Activated CD8-positive, alpha-beta memory T cell treated with anti-CD3 and anti-CD28 coated beads for 48 hours (primary cell): ENCODE results near the gene DRAM2.
"Not testable (repeated sequence)": the region's sequence is repeated elsewhere in the genome, so short reads cannot be mapped to it uniquely, and the experiment has no call there.

Experiments used
- DNase-seq, 3 experiments: peaks; one replicate each; pipeline ENCODE4 v3.0.0-alpha.2; 2020; ENCODE audit warnings: low read depth in 2 of 3, low spot score in 2 of 3

Gene DRAM2

GRCh38 chr1:111145542-111145941 lies 5.6 kb upstream of the DRAM2 start:
- no peak for DNase-seq

DNA sequence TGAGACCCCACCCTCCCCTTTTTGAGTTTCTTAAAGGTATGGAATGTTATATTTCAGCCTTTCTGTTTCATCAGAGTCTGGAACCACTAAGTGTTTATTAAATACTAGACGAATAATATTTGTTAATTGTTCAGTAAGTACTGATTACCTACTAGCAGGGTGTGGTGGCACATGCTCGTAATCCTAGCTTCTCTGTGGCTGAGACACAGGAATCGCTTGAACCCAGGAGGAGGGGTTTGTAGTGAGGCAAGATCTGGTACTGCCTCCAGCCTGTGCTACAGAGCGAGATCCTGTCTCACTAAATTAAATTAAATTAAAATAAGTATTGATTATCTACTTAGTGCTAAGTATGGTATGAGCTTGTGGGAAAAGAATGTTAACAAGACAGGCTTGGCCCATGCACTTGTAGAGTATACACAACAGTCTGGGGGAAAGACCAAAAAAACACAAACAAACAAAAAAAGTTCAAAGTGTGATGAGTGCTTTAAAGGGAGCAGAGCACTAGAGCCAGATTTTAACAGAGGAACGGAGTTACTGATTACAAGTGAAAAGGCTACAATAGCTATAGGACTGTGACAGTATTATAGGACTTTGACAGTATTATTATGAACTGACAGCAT lies 2.6 kb upstream of the DRAM2 start:
- no peak for DNase-seq

DNA sequence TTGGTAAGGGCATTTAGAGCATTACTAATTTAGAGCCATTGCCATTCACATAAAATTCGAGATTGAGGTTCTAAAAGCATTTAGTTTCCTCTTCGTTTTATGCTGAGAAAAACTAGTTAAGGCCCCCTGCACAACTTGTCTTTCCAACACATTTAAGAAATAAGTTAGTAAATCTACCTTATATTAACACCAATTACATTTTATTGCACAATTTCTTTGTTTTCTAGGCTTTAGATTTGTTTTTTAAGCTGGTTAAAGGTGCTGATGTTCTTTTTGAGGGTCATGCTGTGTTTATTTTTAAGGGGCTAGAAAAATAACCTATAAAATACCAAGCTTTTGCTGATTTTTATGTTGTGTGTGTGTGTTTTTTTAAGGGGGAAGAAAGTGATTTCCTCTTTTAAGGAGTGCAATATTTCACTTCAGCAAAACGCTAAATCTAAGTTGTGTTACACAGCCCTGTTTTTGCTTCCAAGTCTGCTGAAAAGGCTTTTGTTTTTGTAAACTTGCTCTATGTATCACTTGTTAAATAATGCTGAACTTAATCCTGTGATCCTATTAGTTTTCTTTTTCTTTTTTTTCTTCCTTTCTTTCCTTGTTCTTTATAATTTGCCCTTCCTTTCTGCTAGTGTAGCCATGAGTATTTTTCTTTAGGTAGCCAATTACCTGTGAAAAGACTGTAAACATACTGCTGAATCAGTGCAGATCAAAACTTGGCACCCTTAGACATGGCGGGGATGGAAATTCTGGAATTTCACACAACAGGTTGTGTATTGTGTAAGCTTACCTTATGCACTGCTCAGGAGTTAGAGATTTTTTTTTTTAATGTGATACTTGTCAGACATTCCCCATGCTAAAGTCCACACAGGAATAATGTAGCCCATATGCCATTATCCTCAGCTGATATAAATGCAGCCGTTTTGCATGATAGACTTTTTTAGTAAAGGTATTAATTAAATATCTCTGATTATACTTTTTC lies 1.6 kb upstream of the DRAM2 start:
- no peak for DNase-seq

GRCh38 chr1:111140680-111140967 lies 731 bp upstream of the DRAM2 start:
- DNase-seq, result no peak

GRCh38 chr1:111139324-111139955 lies 453 bp downstream of the DRAM2 start:
- DNase-seq, result peak in 1 of 3 experiments; percentile 2

GRCh38 chr1:111133866-111134265 lies 6.0 kb downstream of the DRAM2 start:
- DNase-seq, result no peak

DNA sequence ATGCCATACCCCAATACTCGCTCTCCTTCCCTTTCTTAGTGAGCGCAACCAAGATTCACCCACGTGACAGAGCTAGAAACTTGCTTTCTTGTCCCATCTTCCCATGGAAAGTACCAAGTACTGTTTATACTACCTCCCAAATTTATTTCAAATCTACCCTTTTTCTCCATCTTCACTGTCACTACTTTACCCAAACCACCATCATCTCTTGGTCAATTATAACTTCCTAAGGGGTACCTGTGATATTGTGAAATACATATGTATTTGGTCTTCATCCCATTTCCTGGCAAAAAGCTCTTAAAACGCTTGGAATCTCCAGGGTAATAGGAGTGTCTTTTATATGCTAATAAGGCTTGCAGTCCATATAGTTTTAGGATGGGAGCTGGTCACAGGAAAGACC lies 8.2 kb downstream of the DRAM2 start:
- no peak for DNase-seq

GRCh38 chr1:111129376-111129775 lies 10.5 kb downstream of the DRAM2 start:
- no peak for DNase-seq

- no peak for DNase-seq
These were observed 11.8 kb downstream of the DRAM2 start for GRCh38 chr1:111127923-111128643.

DNA sequence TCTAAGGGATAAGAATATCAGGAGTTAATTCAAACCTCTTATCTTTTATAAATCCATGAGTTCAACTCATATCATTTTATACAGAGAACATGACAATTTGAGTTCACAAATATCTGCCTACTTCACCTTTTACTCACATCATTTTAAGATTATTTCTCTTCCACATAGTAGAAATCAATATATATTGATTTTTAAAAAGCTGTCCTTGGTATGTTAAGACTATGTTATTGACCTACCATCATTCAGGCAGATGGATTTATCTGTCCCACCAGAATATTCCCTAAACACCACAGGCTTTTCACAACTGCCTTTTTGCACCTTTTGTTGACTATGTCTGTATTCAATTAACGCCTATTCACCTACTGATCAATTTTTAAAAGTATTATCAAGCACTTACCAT lies 13.5 kb downstream of the DRAM2 start:
- DNase-seq, result no peak

- DNase-seq, result no peak
These were observed 23.4 kb downstream of the DRAM2 start for GRCh38 chr1:111116496-111116895.

DNA sequence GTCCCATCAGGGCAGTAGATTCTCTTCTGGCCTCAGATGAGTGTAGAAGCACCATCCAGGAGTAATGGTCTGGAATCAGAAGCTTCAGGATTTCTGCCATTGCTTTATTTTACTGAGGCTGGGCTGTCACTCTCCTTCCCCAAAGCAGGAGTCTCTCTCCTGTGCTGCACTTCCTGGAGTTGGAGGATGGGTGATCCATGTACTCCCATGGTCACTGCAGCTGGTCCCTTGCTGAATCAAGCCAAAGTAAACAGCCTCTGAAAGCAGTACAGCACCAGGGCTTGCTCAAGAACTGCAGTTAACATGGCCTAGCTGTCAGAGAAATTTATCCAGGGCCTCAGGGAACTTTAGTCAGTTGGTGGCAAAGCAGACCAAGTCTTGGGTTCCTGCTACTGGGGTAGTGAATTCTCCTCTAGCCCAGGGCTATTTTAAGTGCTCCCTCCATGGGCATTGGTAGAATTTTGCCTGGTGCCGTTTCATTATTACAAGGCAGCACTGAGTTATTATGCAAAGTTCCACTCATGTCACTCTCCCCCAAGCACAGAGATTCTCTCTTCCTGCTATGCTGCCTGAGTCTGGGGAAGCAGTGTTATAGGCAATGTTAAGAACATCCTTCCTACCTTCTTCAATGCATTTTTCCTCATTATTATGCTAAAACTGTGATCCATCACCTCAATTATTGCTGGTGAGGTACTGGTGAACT lies 29.5 kb downstream of the DRAM2 start:
- no peak for DNase-seq

DNA sequence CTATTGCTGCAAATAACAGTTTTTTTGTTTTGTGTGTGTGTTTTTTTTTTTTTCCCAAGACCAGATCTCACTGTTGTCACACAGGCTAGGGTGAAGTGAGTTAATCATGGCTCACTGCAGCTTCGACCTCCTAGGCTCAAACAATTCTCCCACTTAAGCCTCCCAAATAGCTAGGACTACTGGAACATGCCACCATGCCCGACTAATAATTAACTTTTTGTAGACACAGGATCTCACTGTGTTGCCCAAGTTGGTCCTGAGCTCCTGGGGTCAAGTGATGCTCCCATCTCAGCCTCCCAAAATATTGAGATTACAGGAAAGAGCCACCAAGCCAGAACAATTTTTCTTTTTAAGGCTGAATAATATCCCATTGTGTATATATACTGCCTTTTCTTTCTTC lies 34.9 kb downstream of the DRAM2 start:
- no peak for DNase-seq

DNA sequence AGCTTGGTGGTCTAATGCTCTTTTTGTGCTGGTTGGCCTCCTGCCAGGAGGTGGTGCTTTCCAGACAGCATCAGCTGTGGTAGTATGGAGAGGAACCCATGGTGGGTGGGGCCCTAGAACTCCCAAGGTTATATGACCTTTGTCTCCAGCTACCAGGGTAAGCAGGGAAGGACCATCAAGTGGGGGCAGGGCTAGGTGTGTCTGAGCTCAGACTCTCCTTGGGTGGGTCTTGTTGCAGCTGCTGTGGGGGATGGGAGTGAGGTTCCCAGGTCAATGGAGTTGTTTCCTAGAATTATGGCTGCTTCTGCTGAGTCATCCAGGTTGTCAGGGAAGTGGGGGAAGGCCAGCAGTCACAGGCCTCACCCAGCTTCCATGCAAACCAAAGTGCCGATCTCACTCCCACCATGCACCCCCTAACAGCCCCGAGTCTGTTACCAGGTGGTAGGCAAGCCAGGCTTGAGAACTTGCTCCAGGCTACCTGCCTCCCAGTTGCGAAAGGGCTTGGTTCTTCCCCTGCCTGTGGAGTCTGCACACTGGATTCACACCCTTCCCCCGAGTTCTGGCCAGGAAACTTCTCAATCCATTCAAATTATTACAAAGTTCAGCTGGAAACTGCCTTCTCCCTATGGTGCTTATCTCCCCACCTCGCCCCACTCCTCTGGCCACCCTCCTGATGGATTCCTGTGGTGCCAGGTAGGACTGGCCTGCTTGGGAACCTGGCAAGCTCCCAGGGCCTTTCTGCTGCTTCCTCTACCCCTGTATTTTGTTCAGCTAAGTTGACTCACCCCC lies 37.8 kb downstream of the DRAM2 start:
- no peak for DNase-seq

- no peak for DNase-seq
These were observed 40.6 kb downstream of the DRAM2 start for GRCh38 chr1:111099289-111099688.

- no peak for DNase-seq
These were observed 42.4 kb downstream of the DRAM2 start for GRCh38 chr1:111097356-111098099.

DNA sequence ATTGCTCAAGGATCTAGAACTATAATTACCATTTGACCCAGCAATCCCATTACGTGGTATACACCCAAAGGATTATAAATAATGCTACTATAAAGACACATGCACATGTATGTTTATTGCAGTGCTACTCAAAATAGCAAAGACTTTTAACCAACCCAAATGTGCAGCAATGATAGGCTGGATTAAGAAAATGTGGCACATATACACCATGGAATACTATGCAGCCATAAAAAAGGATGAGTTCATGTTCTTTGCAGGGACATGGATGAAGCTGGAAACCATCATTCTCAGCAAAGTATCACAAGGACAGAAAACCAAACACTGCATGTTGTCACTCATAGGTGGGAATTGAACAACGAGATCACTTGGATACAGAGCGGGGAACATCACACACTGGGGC lies 44.5 kb downstream of the DRAM2 start:
- DNase-seq, result not testable (repeated sequence)

DNA sequence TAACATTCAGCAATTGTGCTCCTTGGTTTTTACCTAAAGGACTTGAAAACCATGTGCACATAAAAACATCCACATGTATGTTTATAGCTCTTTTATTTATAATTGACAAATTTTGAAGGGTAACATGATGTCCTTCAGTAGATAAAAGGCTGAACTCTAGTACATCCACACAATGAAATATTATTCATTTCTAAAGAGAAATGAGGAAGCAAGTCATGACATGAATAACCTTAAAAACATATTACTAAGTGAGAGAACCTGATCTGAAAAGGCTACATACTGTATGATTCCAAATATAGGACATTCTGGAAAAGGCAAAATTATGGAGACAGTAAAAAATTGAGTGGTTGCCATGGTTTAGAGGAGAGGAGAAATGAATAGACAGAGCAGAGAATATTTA lies 50.3 kb downstream of the DRAM2 start:
- DNase-seq, result no peak

- DNase-seq, result no peak
These were observed 54.2 kb downstream of the DRAM2 start for GRCh38 chr1:111085676-111086075.
